Spleen (tissue), 7 donors: ENCODE measurements around the gene PRKACA.

Source experiments
- CTCF ChIP-seq, 11 experiments: fragments of 200-600 bp in 7 of 11; fragments of 450-650 bp in 4 of 11; sonication (generic) in 4 of 11; IDR thresholded peaks in 8 of 11; conservative IDR thresholded peaks in 3 of 11; 1 replicate in 7 of 11; 2 replicates in 4 of 11; pipeline versions ENCODE4 v1.4.0 to v1.8.0; 2016 to 2021; ENCODE audit warnings: antibody characterized with exemption in 11 of 11, inconsistent platforms in 4 of 11, mild to moderate bottlenecking in 1 of 11
- POLR2A ChIP-seq, 3 donors: fragments of 450-650 bp; IDR thresholded peaks; one replicate each; pipeline ENCODE4 v1.5.1; 2017; ENCODE audit warnings: antibody characterized with exemption in 3 of 3, mild to moderate bottlenecking in 1 of 3
- donor health status: DM: no; HTN: no; CAD: no; lungs with moderate emphysema.
- donor health status: DM: no; HTN: no; CAD: no.
- donor health status: DM: no; HTN: no; CAD: no.

GRCh38 chr19:14145381-14145780 lies 27.8 kb upstream of the PRKACA start:
- TF ChIP-seq CTCF (IDR thresholded peaks at IDR 0.05 in 8 of 11, conservative IDR thresholded peaks at IDR 0.05 in 3 of 11) (no peak), POLR2A (IDR thresholded peaks at IDR 0.05) (no peak)
